Trophoblast cell (in vitro differentiated cells and primary cell): ENCODE measurements around the gene AHCYL1.

Source experiments
- DNase-seq, 2 donors: peaks; one replicate each; pipeline ENCODE4 v3.0.0-alpha.2; 2016
- H2AFZ ChIP-seq: 2 replicates; pipeline ENCODE4 v1.6.1; 2013; ENCODE audit warnings: low read length, moderate library complexity, mild to moderate bottlenecking; ENCODE audit not compliant: insufficient read depth, poor library complexity
- H2AK5ac ChIP-seq: 2 replicates; pipeline ENCODE4 v1.6.1; 2013; ENCODE audit warnings: mild to moderate bottlenecking, low read length
- H2BK120ac ChIP-seq: 2 replicates; pipeline ENCODE4 v1.6.1; 2013; ENCODE audit warnings: low read length, mild to moderate bottlenecking, moderate library complexity; ENCODE audit not compliant: insufficient read depth, poor library complexity
- H2BK12ac ChIP-seq: 2 replicates; pipeline ENCODE4 v1.6.1; 2013; ENCODE audit warnings: mild to moderate bottlenecking, low read length, moderate library complexity
- H2BK5ac ChIP-seq: 2 replicates; pipeline ENCODE4 v1.6.1; 2013; ENCODE audit warnings: low read length, low read depth, moderate library complexity, mild to moderate bottlenecking; ENCODE audit not compliant: poor library complexity
- H3K14ac ChIP-seq: 2 replicates; pipeline ENCODE4 v1.6.1; 2013; ENCODE audit warnings: mild to moderate bottlenecking, low read length
- H3K18ac ChIP-seq: 2 replicates; pipeline ENCODE4 v1.6.1; 2013; ENCODE audit warnings: mild to moderate bottlenecking, low read length
- H3K23ac ChIP-seq: 2 replicates; pipeline ENCODE4 v1.6.1; 2013; ENCODE audit warnings: low read length
- H3K27ac ChIP-seq: 2 replicates; pipeline ENCODE4 v1.5.1; 2013; ENCODE audit warnings: low read depth, mild to moderate bottlenecking, inconsistent platforms, low read length, moderate library complexity
- H3K27me3 ChIP-seq: 2 replicates; pipeline ENCODE4 v1.6.1; 2013; ENCODE audit warnings: inconsistent platforms, mild to moderate bottlenecking, low read length, moderate library complexity; ENCODE audit not compliant: insufficient read depth
- H3K36me3 ChIP-seq, 2 experiments: 1 replicate in 1 of 2; 2 replicates in 1 of 2; pipeline ENCODE4 v1.6.1; 2013; ENCODE audit warnings: low read length in 2 of 2, mild to moderate bottlenecking in 2 of 2, moderate library complexity in 1 of 2; ENCODE audit not compliant: insufficient read depth in 2 of 2, control insufficient read depth in 1 of 2
- H3K4ac ChIP-seq: 2 replicates; pipeline ENCODE4 v1.6.1; 2013; ENCODE audit warnings: low read depth, mild to moderate bottlenecking, low read length, moderate library complexity
- H3K4me1 ChIP-seq, 2 experiments: 1 replicate in 1 of 2; 2 replicates in 1 of 2; pipeline ENCODE4 v1.6.1; 2013; ENCODE audit warnings: low read length in 2 of 2, mild to moderate bottlenecking in 2 of 2, moderate library complexity in 1 of 2; ENCODE audit not compliant: insufficient read depth in 2 of 2, control insufficient read depth in 1 of 2
- H3K4me2 ChIP-seq: 2 replicates; pipeline ENCODE4 v1.6.1; 2013; ENCODE audit warnings: inconsistent platforms, mild to moderate bottlenecking, low read length, moderate library complexity
- H3K4me3 ChIP-seq: 2 replicates; pipeline ENCODE4 v1.5.1; 2013; ENCODE audit warnings: mild to moderate bottlenecking, low read depth, low read length, inconsistent platforms
- H3K79me1 ChIP-seq: one replicate; pipeline ENCODE4 v1.6.1; 2013; ENCODE audit warnings: low read length
- H3K79me2 ChIP-seq: 2 replicates; pipeline ENCODE4 v1.6.1; 2013; ENCODE audit warnings: low read length, mild to moderate bottlenecking; ENCODE audit not compliant: control insufficient read depth, insufficient read depth, poor library complexity
- H3K9ac ChIP-seq: 2 replicates; pipeline ENCODE4 v1.6.1; 2013; ENCODE audit warnings: mild to moderate bottlenecking, low read length
- H3K9me3 ChIP-seq: 2 replicates; pipeline ENCODE4 v1.6.1; 2013; ENCODE audit warnings: low read depth, mild to moderate bottlenecking, control low read depth, inconsistent platforms, low read length; ENCODE audit not compliant: insufficient read depth
- H4K12ac ChIP-seq: 2 replicates; pipeline ENCODE4 v1.6.1; 2013; ENCODE audit warnings: low read depth, mild to moderate bottlenecking, low read length, moderate library complexity
- H4K8ac ChIP-seq: 2 replicates; pipeline ENCODE4 v1.6.1; 2013; ENCODE audit warnings: low read depth, mild to moderate bottlenecking, low read length, moderate library complexity
- H4K91ac ChIP-seq: one replicate; pipeline ENCODE4 v1.6.1; 2013; ENCODE audit warnings: low read depth, mild to moderate bottlenecking, low read length, moderate library complexity
- WGBS: extraction: QIAGEN DNeasy Blood & Tissue Kit; methylation state at CpG from one replicate; pipeline ENCODE4 v1.1.7; 2013; ENCODE audit warnings: missing lambda C conversion rate; ENCODE audit not compliant: insufficient read length, insufficient coverage; ENCODE audit errors: extremely low coverage; 5-methylcytosine and 5-hydroxymethylcytosine counted together

Gene AHCYL1

DNA sequence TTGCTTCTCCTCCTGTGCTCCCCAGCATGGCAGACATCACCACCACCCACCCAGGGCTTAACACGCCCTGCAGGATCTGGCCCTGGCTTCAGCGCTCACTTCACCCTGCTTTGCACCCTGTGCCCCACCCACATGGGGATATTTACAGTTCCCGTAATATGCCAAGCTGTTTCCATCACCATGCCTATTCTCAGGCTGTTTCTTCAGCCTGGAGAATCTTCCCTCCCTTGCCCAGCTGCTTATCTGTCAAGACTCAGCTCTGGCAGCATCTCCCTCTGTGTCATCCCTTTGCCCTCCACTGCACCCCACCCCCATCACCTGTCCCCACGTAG lies 3.6 kb upstream of the AHCYL1 start:
- WGBS = no CpG with 5 or more reads among the region's 4 CpGs
- no peak overlapping the region for H2AFZ ChIP-seq
- H2BK120ac ChIP-seq = peak overlapping the region; percentile 39
- peaks cover 21 to 38% of the 10 kb centered on the region in 2 experiments for H3K4me1 ChIP-seq
- peak overlapping the region; percentile 24 for H3K14ac ChIP-seq
- no peaks in the 10 kb centered on the region for H3K9me3 ChIP-seq
- no peaks in the 10 kb centered on the region for H3K27me3 ChIP-seq
- no peak overlapping the region for H3K9ac ChIP-seq
- H3K4ac ChIP-seq = no peak overlapping the region
- H3K4me2 ChIP-seq = no peak overlapping the region
- no peak overlapping the region for H2BK5ac ChIP-seq
- H3K18ac ChIP-seq = no peak overlapping the region
- H3K4me3 ChIP-seq = no peak overlapping the region
- H3K79me1 ChIP-seq = peaks cover 32% of the 10 kb centered on the region
- DNase-seq = no peak
- peak overlapping the region; percentile 34 for H4K91ac ChIP-seq
- peaks cover 13% of the 10 kb centered on the region for H3K79me2 ChIP-seq
- H2BK12ac ChIP-seq = peak overlapping the region; percentile 88
- no peak overlapping the region for H3K27ac ChIP-seq
- H4K12ac ChIP-seq = no peak overlapping the region
- no peaks in the 10 kb centered on the region for H3K36me3 ChIP-seq
- H4K8ac ChIP-seq = no peak overlapping the region
- H2AK5ac ChIP-seq = peak overlapping the region; percentile 64
- H3K23ac ChIP-seq = no peak overlapping the region

DNA sequence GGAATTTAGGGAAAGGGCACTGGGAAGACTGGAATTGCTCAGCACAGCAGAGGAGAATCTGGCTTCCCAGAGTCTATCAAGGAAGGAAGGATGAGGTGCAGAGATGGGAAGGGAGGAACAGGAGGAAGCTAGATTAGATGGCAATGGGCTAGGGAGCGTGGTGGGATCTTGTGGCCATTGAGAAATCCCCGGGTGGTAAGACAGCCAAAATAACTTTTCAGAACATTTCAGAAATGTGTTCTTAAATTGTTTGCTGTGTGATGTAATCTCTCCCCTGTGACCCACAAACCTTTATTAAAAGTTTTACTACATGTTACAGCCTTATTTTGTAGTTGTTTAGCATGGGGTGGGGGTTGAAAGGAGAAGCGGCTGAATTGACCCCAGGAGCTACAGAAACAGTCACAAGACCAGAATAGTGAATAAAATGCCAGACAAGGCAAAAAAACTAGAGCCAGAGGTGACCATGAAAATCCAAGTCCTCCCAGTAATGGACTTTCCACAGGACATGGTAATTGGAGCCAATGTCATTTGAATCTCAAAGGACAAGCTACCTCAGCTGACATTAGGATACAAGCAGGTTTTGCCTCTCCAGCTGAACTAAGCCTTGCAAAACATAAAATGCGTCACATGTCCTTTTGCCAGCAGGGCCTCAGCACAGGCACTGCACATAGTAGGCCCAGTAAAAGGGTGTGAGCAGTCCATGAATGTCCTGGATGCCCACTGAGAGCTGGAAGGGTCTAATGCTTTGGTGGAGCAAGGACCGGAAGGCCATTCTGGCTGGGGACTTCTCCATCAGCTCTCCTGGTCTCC lies 980 bp upstream of the AHCYL1 start:
- H3K23ac ChIP-seq = no peak overlapping the region
- no peak overlapping the region for H2BK5ac ChIP-seq
- H3K79me1 ChIP-seq = peaks cover 19% of the 10 kb centered on the region
- H3K79me2 ChIP-seq = peaks cover 16% of the 10 kb centered on the region
- no peak overlapping the region for H3K4ac ChIP-seq
- H3K27me3 ChIP-seq = no peaks in the 10 kb centered on the region
- peak overlapping the region; percentile 1 for H2BK120ac ChIP-seq
- WGBS = no CpG with 5 or more reads among the region's 5 CpGs
- no peak overlapping the region for H3K4me3 ChIP-seq
- no peak overlapping the region for H3K14ac ChIP-seq
- H3K4me2 ChIP-seq = no peak overlapping the region
- H3K9ac ChIP-seq = no peak overlapping the region
- no peak for DNase-seq
- peak overlapping the region; percentile 46 for H2BK12ac ChIP-seq
- peak overlapping the region; percentile 15 for H4K91ac ChIP-seq
- no peaks in the 10 kb centered on the region for H3K9me3 ChIP-seq
- H2AFZ ChIP-seq = no peak overlapping the region
- H3K27ac ChIP-seq = no peak overlapping the region
- H2AK5ac ChIP-seq = peak overlapping the region; percentile 21
- H3K36me3 ChIP-seq = no peaks in the 10 kb centered on the region
- H4K8ac ChIP-seq = peak overlapping the region; percentile 25
- peaks cover 13 to 30% of the 10 kb centered on the region in 2 experiments for H3K4me1 ChIP-seq
- H4K12ac ChIP-seq = no peak overlapping the region
- H3K18ac ChIP-seq = no peak overlapping the region

DNA sequence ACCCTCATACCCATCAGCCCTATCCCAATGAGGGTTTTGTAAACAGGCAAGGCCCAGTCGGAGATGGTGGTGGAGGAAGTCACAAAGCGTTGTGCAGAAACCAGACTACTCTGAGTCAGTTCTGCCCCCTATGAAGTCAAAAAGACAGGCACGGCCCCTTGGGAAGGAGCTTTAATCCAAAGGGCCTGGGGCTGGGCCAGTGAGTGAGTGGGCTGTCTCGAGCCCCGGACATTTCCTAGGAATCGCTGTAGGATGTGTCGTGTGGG lies 442 bp upstream of the AHCYL1 start:
- no CpG with 5 or more reads among the region's 7 CpGs for WGBS
- Histone ChIP-seq H3K4me1 (peaks cover 12 to 26% of the 10 kb centered on the region in 2 experiments), H3K36me3 (no peaks in the 10 kb centered on the region)

DNA sequence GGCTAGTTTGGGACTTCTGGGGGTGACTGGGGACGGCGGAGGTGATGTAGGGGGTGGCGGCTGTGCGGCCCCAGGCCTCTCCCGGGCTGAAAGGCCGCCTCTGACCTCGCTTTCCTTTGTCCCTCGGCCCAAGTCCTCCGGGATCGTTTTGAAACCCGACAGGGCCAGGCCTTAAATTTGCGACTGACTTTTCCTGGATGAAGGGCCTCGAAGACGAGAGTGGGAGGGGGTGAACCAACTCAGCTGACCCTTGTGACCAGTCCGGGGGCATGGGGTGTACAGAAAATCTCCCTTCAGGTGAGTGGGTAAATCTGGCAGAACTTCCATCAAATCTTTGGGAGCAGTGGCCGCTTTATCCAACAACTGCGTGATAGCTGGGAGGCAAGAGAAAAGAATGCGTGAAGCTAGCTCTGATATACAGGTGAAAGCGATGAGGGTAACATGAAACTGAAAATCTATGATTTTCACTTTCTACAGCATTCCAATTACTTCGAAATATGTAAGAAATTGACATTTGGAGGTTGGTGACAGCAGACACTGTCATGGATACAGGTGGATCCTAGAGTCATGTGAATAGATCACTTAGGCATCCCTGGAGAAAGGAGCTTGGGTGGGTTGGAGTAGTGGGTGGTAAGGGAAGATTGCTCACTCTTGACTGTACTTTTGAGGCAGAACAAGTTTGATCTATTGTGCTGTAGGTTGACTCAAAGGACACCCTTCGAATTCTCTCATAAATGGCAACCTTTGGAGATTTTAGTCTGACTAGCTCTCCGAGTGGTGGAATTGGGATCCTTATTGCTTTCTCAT lies 885 bp downstream of the AHCYL1 start:
- Histone ChIP-seq H2BK5ac (peak overlapping the region; percentile 91), H2AFZ (peak overlapping the region; percentile 75), H3K27ac (peak overlapping the region; percentile 88), H4K12ac (peak overlapping the region; percentile 78), H3K4ac (peak overlapping the region; percentile 100), H3K4me2 (peak overlapping the region; percentile 98), H3K36me3 (no peaks in the 10 kb centered on the region), H4K91ac (peak overlapping the region; percentile 75), H3K4me1 (peaks cover 4 to 16% of the 10 kb centered on the region in 2 experiments), H3K18ac (peak overlapping the region; percentile 96), H3K23ac (peak overlapping the region; percentile 62), H3K79me2 (peaks cover 16% of the 10 kb centered on the region), H4K8ac (peak overlapping the region; percentile 85), H2BK12ac (peak overlapping the region; percentile 51), H3K14ac (peak overlapping the region; percentile 90), H3K4me3 (peak overlapping the region; percentile 96), H3K9me3 (no peaks in the 10 kb centered on the region), H3K9ac (peak overlapping the region; percentile 94), H2BK120ac (peak overlapping the region; percentile 67), H2AK5ac (peak overlapping the region; percentile 78), H3K27me3 (no peaks in the 10 kb centered on the region), H3K79me1 (peaks cover 13% of the 10 kb centered on the region)
- DNase-seq = peak in 1 of 2 donors; percentile 38
- no CpG with 5 or more reads among the region's 22 CpGs for WGBS

More for the DNA sequence above, 442 bp upstream of the AHCYL1 start:
- Histone ChIP-seq H3K14ac (no peak overlapping the region), H3K27ac (no peak overlapping the region), H2BK12ac (peak overlapping the region; percentile 46), H2BK120ac (peak overlapping the region; percentile 1), H4K91ac (peak overlapping the region; percentile 15), H4K8ac (peak overlapping the region; percentile 25), H3K23ac (no peak overlapping the region), H3K4me3 (no peak overlapping the region), H2AK5ac (peak overlapping the region; percentile 21), H3K4ac (no peak overlapping the region), H2AFZ (peak overlapping the region; percentile 4), H3K79me2 (peaks cover 16% of the 10 kb centered on the region), H3K4me2 (peak overlapping the region; percentile 43), H3K9ac (no peak overlapping the region), H3K9me3 (no peaks in the 10 kb centered on the region), H3K18ac (no peak overlapping the region), H3K79me1 (peaks cover 19% of the 10 kb centered on the region), H2BK5ac (no peak overlapping the region), H4K12ac (no peak overlapping the region), H3K27me3 (no peaks in the 10 kb centered on the region)
- DNase-seq = peak in 1 of 2 donors; percentile 18
